ENCODE data around the gene TDG. TPM values are rescaled to one million over a fixed set of nuclear protein-coding genes. Genes with fewer than 3 reads are reported as not detected.
A peak's percentile ranks its signal among the peaks of the same experiment; 100 is the strongest.

TDG gene
- total RNA-seq, 1 donor from 2014 or later, result 21.6 TPM

- DNase-seq (ENCODE audit: low read depth in 2 of 2), result no peak
These were observed 5.0 kb upstream of the TDG start for GRCh38 chr12:103960616-103961227.

- no peak for DNase-seq (ENCODE audit: low read depth in 2 of 2)
These were observed 3.2 kb upstream of the TDG start for GRCh38 chr12:103962493-103962892.

- peak in 1 of 2 donors; percentile 12 for DNase-seq (ENCODE audit: low read depth in 2 of 2)
These were observed 867 bp upstream of the TDG start for GRCh38 chr12:103964805-103965204.

- DNase-seq (ENCODE audit: low read depth in 2 of 2), result no peak
These were observed 450 bp upstream of the TDG start for GRCh38 chr12:103965255-103965589.

GRCh38 chr12:103966736-103967135 lies 1.1 kb downstream of the TDG start:
- DNase-seq (ENCODE audit: low read depth in 2 of 2), result peak in 1 of 2 donors; percentile 6

- no peak for DNase-seq (ENCODE audit: low read depth in 2 of 2)
These were observed 3.7 kb downstream of the TDG start for GRCh38 chr12:103969391-103969790.

- no peak for DNase-seq (ENCODE audit: low read depth in 2 of 2)
These were observed 8.2 kb downstream of the TDG start for GRCh38 chr12:103973909-103974308.

GRCh38 chr12:103975368-103975767 lies 9.7 kb downstream of the TDG start:
- DNase-seq (ENCODE audit: low read depth in 2 of 2), result no peak

GRCh38 chr12:103978384-103978982 lies 12.8 kb downstream of the TDG start:
- no peak for DNase-seq (ENCODE audit: low read depth in 2 of 2)

GRCh38 chr12:103986829-103987228 lies 21.2 kb downstream of the TDG start:
- DNase-seq (ENCODE audit: low read depth in 2 of 2), result no peak

- DNase-seq (ENCODE audit: low read depth in 2 of 2), result peak in 1 of 2 donors; percentile 4
These were observed 28.6 kb downstream of the TDG start for GRCh38 chr12:103994235-103994634.

- no peak for DNase-seq (ENCODE audit: low read depth in 2 of 2)
These were observed 30.9 kb downstream of the TDG start for GRCh38 chr12:103996595-103996994.

- no peak for DNase-seq (ENCODE audit: low read depth in 2 of 2)
These were observed 31.7 kb downstream of the TDG start for GRCh38 chr12:103997286-103997900.

GRCh38 chr12:103998976-103999375 lies 33.3 kb downstream of the TDG start:
- DNase-seq (ENCODE audit: low read depth in 2 of 2), result no peak

- no peak for DNase-seq (ENCODE audit: low read depth in 2 of 2)
These were observed 35.2 kb downstream of the TDG start for GRCh38 chr12:104000807-104001434.

- DNase-seq (ENCODE audit: low read depth in 2 of 2), result no peak
These were observed 37.0 kb downstream of the TDG start for GRCh38 chr12:104002686-104003085.

- no peak for DNase-seq (ENCODE audit: low read depth in 2 of 2)
These were observed 37.9 kb downstream of the TDG start for GRCh38 chr12:104003596-104003995.

- peak in 1 of 2 donors; percentile 27 for DNase-seq (ENCODE audit: low read depth in 2 of 2)
These were observed 41.3 kb downstream of the TDG start for GRCh38 chr12:104006929-104007328.

- DNase-seq (ENCODE audit: low read depth in 2 of 2), result no peak
These were observed 44.4 kb downstream of the TDG start for GRCh38 chr12:104010121-104010520.

GRCh38 chr12:104010606-104011169 lies 45.0 kb downstream of the TDG start:
- no peak for DNase-seq (ENCODE audit: low read depth in 2 of 2)

- DNase-seq (ENCODE audit: low read depth in 2 of 2), result peak in 1 of 2 donors; percentile 87
These were observed 45.6 kb downstream of the TDG start for GRCh38 chr12:104011253-104011652.

GRCh38 chr12:104012331-104012730 lies 46.7 kb downstream of the TDG start:
- DNase-seq (ENCODE audit: low read depth in 2 of 2), result peak in 1 of 2 donors; percentile 2

All from dermis microvascular lymphatic vessel endothelial cell (primary cell).